ENCODE data around the gene GABRG3. TPM values are rescaled to one million over a fixed set of nuclear protein-coding genes. Genes with fewer than 3 reads are reported as not detected.

GABRG3 gene
- total and polyA plus RNA-seq, 2 of the 4 experiments (the other 2 are of a cell fraction) = not detected

DNA sequence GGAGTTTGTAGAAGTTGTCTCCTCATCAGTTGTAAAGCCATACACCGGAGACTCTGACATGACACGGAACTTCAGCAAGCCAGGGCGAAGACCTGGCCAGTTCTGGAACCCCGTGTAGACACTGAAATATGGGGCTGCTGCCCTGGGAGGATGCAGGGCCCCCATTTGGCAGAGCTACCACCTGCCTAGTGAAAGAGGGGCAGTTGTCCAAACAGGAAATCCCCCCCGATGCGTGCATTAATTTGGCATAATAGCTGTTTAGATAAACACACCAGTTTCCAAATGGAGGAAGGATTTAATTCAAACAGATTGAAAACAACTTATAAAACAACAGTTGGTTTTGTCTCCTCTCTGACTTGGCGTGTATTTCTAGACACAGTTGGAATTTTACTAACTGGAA is 357.2 kb downstream of the GABRG3 start:
- H3K56ac ChIP-seq (ENCODE audit: extremely low read depth, insufficient read depth, low read length) = no peak overlapping the region
- no peak overlapping the region for H3K4me3 ChIP-seq (ENCODE audit: insufficient read depth, low read depth, low read length)
- H3K36me3 ChIP-seq (ENCODE audit: control insufficient read depth, insufficient read depth, low read length) = no peaks in the 10 kb centered on the region
- no peak overlapping the region for H3K14ac ChIP-seq (replicated peaks; ENCODE audit: low read depth, low read length)
- H2AK9ac ChIP-seq (replicated peaks; ENCODE audit: low read depth, low read length, poor library complexity) = no peak overlapping the region
- H3K23ac ChIP-seq (ENCODE audit: low read depth, low read length) = no peak overlapping the region
- H2AFZ ChIP-seq (replicated peaks; ENCODE audit: low read length, poor library complexity) = no peak overlapping the region
- DNase-seq (no peak), ATAC-seq (ENCODE audit: low read depth) (no peak)
- H3K79me1 ChIP-seq (ENCODE audit: low read depth in 1 of 2, low read length in 2 of 2) = no peaks in the 10 kb centered on the region
- H2BK15ac ChIP-seq (ENCODE audit: low read depth, low read length) = no peak overlapping the region
- no peak overlapping the region for H3K18ac ChIP-seq (ENCODE audit: low read depth, low read length)
- H4K8ac ChIP-seq (ENCODE audit: low read depth in 2 of 2, low read length in 2 of 2) = no peak overlapping the region
- BruUV-seq (replicated peaks) = no TSS peak
- dilution Hi-C loops (cut with HindIII; ENCODE audit: low sequenced_read_pairs, unreplicated experiment) = no loop called here
- WGBS, 2 experiments (ENCODE audit: extremely low coverage in 2 of 2, insufficient read length in 1 of 2) = no CpG with 5 or more reads among the region's 7 CpGs
- intact Hi-C loops (cut with micrococcal nuclease) = no loop called here
- no peaks in the 10 kb centered on the region for H3K4me1 ChIP-seq (ENCODE audit: control insufficient read depth, insufficient read depth, low read length)
- H3K4ac ChIP-seq (ENCODE audit: low read depth, low read length) = no peak overlapping the region
- POLR2A ChIA-PET (ENCODE audit: unreplicated experiment) = no interaction called here
- no peak overlapping the region for H3K9ac ChIP-seq (ENCODE audit: low read depth, low read length)
- no peak overlapping the region for H2AK5ac ChIP-seq (ENCODE audit: low read depth, low read length)
- peaks cover 25% of the 10 kb centered on the region for H3K9me3 ChIP-seq (ENCODE audit: control insufficient read depth, insufficient read depth, low read length)
- H3K27me3 ChIP-seq (ENCODE audit: control insufficient read depth, insufficient read depth, low read length) = no peaks in the 10 kb centered on the region
- no peaks in the 10 kb centered on the region for H3K9me1 ChIP-seq (ENCODE audit: insufficient read depth, low read length)
- H2BK20ac ChIP-seq (ENCODE audit: low read depth, low read length) = no peak overlapping the region
- no peak overlapping the region for H2BK5ac ChIP-seq (ENCODE audit: low read depth, low read length, poor library complexity, severe bottlenecking)
- CTCF ChIA-PET = no interaction called here
- H3K4me2 ChIP-seq (ENCODE audit: low read depth, low read length) = no peak overlapping the region
- no peak overlapping the region for H4K5ac ChIP-seq (ENCODE audit: low read depth, low read length)
- no peak overlapping the region for H4K91ac ChIP-seq (ENCODE audit: insufficient read depth, low read depth, low read length)
- H4K20me1 ChIP-seq (ENCODE audit: insufficient read depth, low read length) = no peaks in the 10 kb centered on the region
- H3K27ac ChIP-seq (ENCODE audit: insufficient read depth, low read length) = no peak overlapping the region
- TF ChIP-seq RFX5 (IDR thresholded peaks at IDR 0.05; ENCODE audit: low read depth, low read length) = no peak
- no peak for TF ChIP-seq NFE2L2 (IDR thresholded peaks at IDR 0.05; ENCODE audit: low read depth, low read length)
- TF ChIP-seq POLR2A (IDR thresholded peaks at IDR 0.05; ENCODE audit: low read depth, low read length) = no peak
- TF ChIP-seq CHD1 (IDR thresholded peaks at IDR 0.05; ENCODE audit: low read depth, low read length) = no peak
- TF ChIP-seq MAFK (IDR thresholded peaks at IDR 0.05; ENCODE audit: low read depth, low read length) = no peak
- no peak for TF ChIP-seq FOS (IDR thresholded peaks at IDR 0.05; ENCODE audit: low read depth, low read length)
- TF ChIP-seq, protein P1, sequence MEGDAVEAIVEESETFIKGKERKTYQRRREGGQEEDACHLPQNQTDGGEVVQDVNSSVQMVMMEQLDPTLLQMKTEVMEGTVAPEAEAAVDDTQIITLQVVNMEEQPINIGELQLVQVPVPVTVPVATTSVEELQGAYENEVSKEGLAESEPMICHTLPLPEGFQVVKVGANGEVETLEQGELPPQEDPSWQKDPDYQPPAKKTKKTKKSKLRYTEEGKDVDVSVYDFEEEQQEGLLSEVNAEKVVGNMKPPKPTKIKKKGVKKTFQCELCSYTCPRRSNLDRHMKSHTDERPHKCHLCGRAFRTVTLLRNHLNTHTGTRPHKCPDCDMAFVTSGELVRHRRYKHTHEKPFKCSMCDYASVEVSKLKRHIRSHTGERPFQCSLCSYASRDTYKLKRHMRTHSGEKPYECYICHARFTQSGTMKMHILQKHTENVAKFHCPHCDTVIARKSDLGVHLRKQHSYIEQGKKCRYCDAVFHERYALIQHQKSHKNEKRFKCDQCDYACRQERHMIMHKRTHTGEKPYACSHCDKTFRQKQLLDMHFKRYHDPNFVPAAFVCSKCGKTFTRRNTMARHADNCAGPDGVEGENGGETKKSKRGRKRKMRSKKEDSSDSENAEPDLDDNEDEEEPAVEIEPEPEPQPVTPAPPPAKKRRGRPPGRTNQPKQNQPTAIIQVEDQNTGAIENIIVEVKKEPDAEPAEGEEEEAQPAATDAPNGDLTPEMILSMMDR (conservative IDR thresholded peaks at IDR 0.05; ENCODE audit: low read depth, low read length) = no peak
- no peak for TF ChIP-seq RAD21 (IDR thresholded peaks at IDR 0.05; ENCODE audit: low read length)
- no peak for TF ChIP-seq MAZ (IDR thresholded peaks at IDR 0.05; ENCODE audit: borderline replicate concordance, low read depth, low read length)
- TF ChIP-seq SMC3 (IDR thresholded peaks at IDR 0.05; ENCODE audit: low read depth, low read length) = no peak
- TF ChIP-seq RCOR1 (IDR thresholded peaks at IDR 0.05; ENCODE audit: insufficient replicate concordance, low read length) = no peak
- TF ChIP-seq CEBPB (IDR thresholded peaks at IDR 0.05; ENCODE audit: low read depth, low read length) = no peak
- TF ChIP-seq BHLHE40 (IDR thresholded peaks at IDR 0.05; ENCODE audit: low read depth, low read length) = no peak
- TF ChIP-seq, protein P2, sequence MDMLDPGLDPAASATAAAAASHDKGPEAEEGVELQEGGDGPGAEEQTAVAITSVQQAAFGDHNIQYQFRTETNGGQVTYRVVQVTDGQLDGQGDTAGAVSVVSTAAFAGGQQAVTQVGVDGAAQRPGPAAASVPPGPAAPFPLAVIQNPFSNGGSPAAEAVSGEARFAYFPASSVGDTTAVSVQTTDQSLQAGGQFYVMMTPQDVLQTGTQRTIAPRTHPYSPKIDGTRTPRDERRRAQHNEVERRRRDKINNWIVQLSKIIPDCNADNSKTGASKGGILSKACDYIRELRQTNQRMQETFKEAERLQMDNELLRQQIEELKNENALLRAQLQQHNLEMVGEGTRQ (IDR thresholded peaks at IDR 0.05; ENCODE audit: low read depth, low read length) = no peak
- no peak for TF ChIP-seq MXI1 (IDR thresholded peaks at IDR 0.05; ENCODE audit: borderline replicate concordance, low read depth, low read length)
- TF ChIP-seq, protein P3, sequence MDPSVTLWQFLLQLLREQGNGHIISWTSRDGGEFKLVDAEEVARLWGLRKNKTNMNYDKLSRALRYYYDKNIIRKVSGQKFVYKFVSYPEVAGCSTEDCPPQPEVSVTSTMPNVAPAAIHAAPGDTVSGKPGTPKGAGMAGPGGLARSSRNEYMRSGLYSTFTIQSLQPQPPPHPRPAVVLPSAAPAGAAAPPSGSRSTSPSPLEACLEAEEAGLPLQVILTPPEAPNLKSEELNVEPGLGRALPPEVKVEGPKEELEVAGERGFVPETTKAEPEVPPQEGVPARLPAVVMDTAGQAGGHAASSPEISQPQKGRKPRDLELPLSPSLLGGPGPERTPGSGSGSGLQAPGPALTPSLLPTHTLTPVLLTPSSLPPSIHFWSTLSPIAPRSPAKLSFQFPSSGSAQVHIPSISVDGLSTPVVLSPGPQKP (IDR thresholded peaks at IDR 0.05; ENCODE audit: borderline replicate concordance, low read depth, low read length) = no peak
- in situ Hi-C loops (cut with MboI; ENCODE audit: low sequenced_read_pairs) = no loop called here
- H2BK120ac ChIP-seq (ENCODE audit: low read depth, low read length) = no peak overlapping the region

Data from IMR-90 (cell line).